ENCODE measurements around the gene SLC19A1. TPM values are rescaled to one million over a fixed set of nuclear protein-coding genes. Genes with fewer than 3 reads are reported as not detected.
A peak's percentile ranks its signal among the peaks of the same experiment; 100 is the strongest.

The SLC19A1 gene
- total and polyA plus RNA-seq, 2 donors = 3.5 to 8.9 TPM

DNA sequence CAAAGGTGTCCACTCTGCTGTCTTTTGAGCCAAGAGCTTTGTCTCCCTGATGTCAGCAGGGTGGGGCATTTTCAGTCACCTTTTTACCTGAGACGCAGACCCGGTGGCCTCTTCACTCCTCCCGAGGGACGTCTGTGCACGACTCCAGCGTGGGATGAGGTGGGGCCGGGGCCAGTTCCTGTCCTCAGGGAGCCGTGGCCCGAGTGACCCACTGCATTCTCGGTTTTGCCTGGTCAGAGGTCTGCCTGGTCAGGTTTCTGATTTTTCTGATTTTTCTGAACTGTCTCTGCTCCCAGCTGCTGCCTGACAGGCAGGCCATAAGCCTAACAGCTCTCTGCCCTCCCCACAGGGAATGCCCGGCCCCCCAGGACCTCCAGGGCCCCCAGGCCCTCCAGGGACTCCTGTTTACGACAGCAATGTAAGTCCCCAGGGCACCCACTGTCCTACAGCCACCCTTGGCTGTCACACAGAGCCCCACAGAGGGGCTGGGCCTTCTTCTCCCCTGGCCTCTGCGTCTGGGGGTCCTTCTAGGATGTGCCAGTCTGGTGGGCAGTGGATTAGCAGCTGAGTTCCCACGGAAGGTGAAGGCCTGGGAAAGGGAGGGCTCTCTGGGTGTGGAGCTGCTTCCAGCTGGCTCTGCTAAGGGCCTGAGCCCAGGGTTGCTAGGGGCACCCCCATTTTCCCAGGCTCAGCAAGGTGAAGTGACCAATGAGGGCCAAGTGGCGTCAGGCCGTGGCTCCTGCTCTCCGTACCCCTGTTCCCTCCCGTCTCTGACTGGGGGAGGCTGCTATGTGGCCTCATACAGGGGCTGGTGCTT lies 45.9 kb downstream of the SLC19A1 start:
- Histone ChIP-seq H3K4me1 (ENCODE audit: control insufficient read depth in 2 of 2, insufficient read depth in 2 of 2, low read length in 2 of 2) (peaks cover 0 to 2% of the 10 kb centered on the region in 2 donors), H3K9me3 (ENCODE audit: control insufficient read depth in 2 of 2, insufficient read depth in 1 of 2, low read length in 1 of 2) (peaks cover 1 to 15% of the 10 kb centered on the region in 2 donors), H3K36me3 (ENCODE audit: control insufficient read depth in 2 of 2, insufficient read depth in 2 of 2, low read length in 1 of 2) (peaks cover 9 to 14% of the 10 kb centered on the region in 2 donors), H3K27me3 (ENCODE audit: control insufficient read depth in 2 of 2, insufficient read depth in 1 of 2, low read length in 1 of 2) (no peaks in the 10 kb centered on the region), H3K4me3 (ENCODE audit: low read length in 2 of 2) (no peak overlapping the region), H3K27ac (ENCODE audit: low read depth in 1 of 2, low read length in 1 of 2) (no peak overlapping the region)
- 94% methylated on average over 18 of the region's 18 CpGs for whole genome bisulfite sequencing
- DNase-seq (ENCODE audit: low read depth in 6 of 9, low spot score in 9 of 9) = no peak

DNA sequence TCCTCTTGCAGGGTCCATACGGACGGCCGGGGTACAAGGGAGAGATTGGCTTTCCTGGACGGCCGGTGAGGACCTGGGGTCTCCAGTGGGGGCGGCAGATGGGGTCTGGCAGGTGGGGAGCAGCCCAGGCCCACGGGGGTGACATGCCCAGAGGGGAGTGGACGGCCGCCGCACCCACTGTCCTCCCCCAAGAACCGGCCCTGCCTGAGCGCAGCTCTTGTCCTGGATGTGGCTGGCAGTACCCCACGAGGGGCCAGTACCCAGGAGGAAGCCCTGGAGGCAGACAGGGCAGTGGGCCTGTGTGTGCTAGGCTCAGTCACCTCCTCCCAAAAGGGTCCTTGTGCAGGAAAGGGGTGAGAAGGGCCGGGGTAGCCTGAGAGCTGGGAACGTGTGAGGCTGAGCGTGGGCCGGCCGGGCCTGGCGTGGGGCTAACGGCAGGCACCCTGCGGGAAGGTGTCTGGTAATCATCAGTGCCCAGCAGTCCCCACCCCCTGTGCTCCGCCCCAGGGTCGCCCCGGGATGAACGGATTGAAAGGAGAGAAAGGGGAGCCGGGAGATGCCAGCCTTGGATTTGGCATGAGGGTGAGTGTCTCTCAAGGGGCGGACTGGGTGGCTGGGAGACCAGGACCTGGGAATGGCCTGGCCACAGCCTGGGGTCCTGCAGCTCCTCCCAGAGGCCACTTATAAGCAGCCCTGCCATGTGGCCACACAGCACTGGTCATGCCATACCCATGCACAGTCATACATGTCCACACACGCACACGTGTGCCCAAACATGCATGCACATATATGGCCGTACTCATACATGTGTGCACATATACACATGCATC lies 47.2 kb downstream of the SLC19A1 start:
- no peak for DNase-seq (ENCODE audit: low read depth in 6 of 9, low spot score in 9 of 9)
- peaks cover 1 to 21% of the 10 kb centered on the region in 2 donors for H3K9me3 ChIP-seq (ENCODE audit: control insufficient read depth in 2 of 2, insufficient read depth in 1 of 2, low read length in 1 of 2)
- H3K4me1 ChIP-seq (ENCODE audit: control insufficient read depth in 2 of 2, insufficient read depth in 2 of 2, low read length in 2 of 2) = peaks cover 0 to 14% of the 10 kb centered on the region in 2 donors
- no peaks in the 10 kb centered on the region for H3K27me3 ChIP-seq (ENCODE audit: control insufficient read depth in 2 of 2, insufficient read depth in 1 of 2, low read length in 1 of 2)
- H3K4me3 ChIP-seq (ENCODE audit: low read length in 2 of 2) = no peak overlapping the region
- 95% methylated on average over 30 of the region's 30 CpGs for WGBS
- no peak overlapping the region for H3K27ac ChIP-seq (ENCODE audit: low read depth in 1 of 2, low read length in 1 of 2)
- H3K36me3 ChIP-seq (ENCODE audit: control insufficient read depth in 2 of 2, insufficient read depth in 2 of 2, low read length in 1 of 2) = peaks cover 9 to 14% of the 10 kb centered on the region in 2 donors

DNA sequence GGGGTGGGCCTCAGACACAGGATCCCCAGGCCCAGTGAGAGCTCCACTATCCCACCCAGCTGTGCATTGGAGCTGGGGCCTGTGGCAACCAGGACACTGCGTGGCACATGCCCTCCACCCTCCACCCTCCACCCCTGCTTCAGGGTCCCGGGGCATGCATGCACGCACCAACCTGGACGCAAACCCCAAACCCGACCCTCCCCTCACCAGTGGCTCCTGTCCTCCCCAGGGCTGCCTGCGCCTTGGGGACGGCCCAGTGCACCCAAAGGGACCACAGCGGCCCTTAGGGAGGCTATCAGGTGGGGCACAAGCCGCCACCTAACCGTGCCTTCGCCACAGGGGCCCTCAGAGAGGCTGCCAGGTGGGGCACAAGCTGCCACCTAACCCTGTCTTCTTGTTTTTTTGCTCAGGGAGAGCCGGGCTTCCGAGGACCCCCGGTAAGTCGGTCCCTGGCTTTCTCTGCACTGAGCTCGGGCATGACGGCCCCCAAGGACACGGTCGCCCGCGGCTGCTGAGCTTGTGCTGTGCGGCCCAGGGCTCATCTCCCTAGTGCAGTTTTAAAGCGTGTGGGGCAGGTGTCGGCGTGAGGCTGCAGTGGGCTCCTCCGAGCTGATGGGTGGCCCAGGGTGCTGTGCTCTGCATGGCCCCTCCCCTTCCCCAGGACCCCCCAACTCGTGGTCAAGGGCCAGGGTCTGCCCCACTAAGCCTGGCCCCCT lies 47.9 kb downstream of the SLC19A1 start:
- H3K4me1 ChIP-seq (ENCODE audit: control insufficient read depth in 2 of 2, insufficient read depth in 2 of 2, low read length in 2 of 2) = peaks cover 0 to 19% of the 10 kb centered on the region in 2 donors
- no peaks in the 10 kb centered on the region for H3K27me3 ChIP-seq (ENCODE audit: control insufficient read depth in 2 of 2, insufficient read depth in 1 of 2, low read length in 1 of 2)
- no peak overlapping the region for H3K4me3 ChIP-seq (ENCODE audit: low read length in 2 of 2)
- H3K36me3 ChIP-seq (ENCODE audit: control insufficient read depth in 2 of 2, insufficient read depth in 2 of 2, low read length in 1 of 2) = peaks cover 9 to 14% of the 10 kb centered on the region in 2 donors
- WGBS = 96% methylated on average over 27 of the region's 27 CpGs
- H3K9me3 ChIP-seq (ENCODE audit: control insufficient read depth in 2 of 2, insufficient read depth in 1 of 2, low read length in 1 of 2) = peaks cover 1 to 20% of the 10 kb centered on the region in 2 donors
- no peak overlapping the region for H3K27ac ChIP-seq (ENCODE audit: low read depth in 1 of 2, low read length in 1 of 2)
- DNase-seq (ENCODE audit: low read depth in 6 of 9, low spot score in 9 of 9) = no peak

DNA sequence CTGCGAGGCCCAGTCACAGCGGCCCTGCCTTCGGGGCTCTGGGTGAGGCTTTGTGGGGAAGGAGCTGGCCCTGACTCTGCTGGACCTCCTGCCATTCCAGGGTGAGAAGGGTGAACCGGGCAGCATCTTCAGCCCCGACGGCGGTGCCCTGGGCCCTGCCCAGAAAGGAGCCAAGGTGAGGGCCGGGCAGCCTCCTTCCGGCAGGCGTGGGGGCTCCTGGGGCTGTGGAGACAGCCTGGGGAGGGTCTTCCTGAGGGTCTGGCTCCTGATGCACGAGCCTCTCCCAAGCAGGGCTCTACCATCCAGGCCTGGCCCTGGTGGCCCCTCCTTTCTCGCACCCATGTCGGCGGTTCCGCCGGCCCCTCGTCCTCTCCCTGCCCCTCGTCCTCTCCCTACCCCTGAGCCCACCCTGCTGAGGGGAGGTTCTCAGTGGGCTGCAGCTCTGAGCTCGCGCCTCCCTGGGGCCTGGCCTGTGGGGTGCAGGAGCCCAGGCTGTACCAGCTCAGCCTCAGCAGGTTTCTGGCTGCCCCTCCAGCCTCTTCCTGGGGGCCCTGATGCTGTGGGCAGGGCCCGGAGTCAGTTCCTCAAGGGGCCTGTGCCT lies 48.7 kb downstream of the SLC19A1 start:
- no peak for DNase-seq (ENCODE audit: low read depth in 6 of 9, low spot score in 9 of 9)
- H3K9me3 ChIP-seq (ENCODE audit: control insufficient read depth in 2 of 2, insufficient read depth in 1 of 2, low read length in 1 of 2) = peaks cover 1 to 19% of the 10 kb centered on the region in 2 donors
- peaks cover 7 to 9% of the 10 kb centered on the region in 2 donors for H3K36me3 ChIP-seq (ENCODE audit: control insufficient read depth in 2 of 2, insufficient read depth in 2 of 2, low read length in 1 of 2)
- H3K4me1 ChIP-seq (ENCODE audit: control insufficient read depth in 2 of 2, insufficient read depth in 2 of 2, low read length in 2 of 2) = peaks cover 0 to 27% of the 10 kb centered on the region in 2 donors
- no peak overlapping the region for H3K27ac ChIP-seq (ENCODE audit: low read depth in 1 of 2, low read length in 1 of 2)
- 95% methylated on average over 21 of the region's 21 CpGs for WGBS
- no peak overlapping the region for H3K4me3 ChIP-seq (ENCODE audit: low read length in 2 of 2)
- no peaks in the 10 kb centered on the region for H3K27me3 ChIP-seq (ENCODE audit: control insufficient read depth in 2 of 2, insufficient read depth in 1 of 2, low read length in 1 of 2)

DNA sequence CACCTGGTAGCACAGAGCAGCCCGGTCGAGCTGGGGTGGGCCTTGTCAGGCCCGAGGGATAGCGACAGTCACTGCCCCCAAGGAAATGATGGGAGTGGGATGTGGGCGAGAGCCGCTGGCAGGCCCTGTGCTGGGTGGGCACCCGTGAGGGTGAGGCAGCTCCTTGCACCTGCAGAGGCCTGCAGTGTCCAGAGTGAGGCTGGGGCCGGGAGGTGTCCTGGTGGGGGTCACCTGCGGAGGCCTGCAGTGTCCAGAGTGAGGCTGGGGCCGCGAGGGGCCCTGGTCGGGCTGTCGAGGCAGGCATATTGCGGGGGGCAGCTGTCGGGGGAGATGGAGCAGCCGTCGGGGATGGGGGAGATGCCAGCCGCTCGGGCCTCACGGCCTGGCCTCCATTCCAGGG lies 49.5 kb downstream of the SLC19A1 start:
- no peak overlapping the region for H3K4me3 ChIP-seq (ENCODE audit: low read length in 2 of 2)
- DNase-seq (ENCODE audit: low read depth in 6 of 9, low spot score in 9 of 9) = no peak
- WGBS = 95% methylated on average over 20 of the region's 20 CpGs

DNA sequence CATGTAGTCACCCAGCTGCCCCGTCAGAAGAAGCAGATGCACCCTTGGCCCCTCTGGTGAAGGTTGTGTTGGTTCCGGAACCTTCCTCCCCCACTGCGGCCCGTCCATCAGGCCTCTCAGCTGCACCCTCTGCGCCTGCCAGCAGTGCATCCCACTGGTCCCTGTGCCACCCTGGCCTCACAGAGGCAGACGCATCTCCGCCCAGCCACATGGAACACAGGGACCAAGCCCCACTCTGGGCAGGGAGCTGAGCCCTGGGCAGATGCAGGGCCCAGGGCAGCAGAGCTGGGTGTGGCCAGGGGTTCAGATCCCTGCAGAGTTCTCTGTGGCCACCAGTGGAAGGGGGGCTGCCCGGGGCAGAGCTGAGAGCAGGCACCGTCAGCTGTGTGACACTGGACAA lies 50.6 kb downstream of the SLC19A1 start:
- Histone ChIP-seq H3K36me3 (ENCODE audit: control insufficient read depth in 2 of 2, insufficient read depth in 2 of 2, low read length in 1 of 2) (peaks cover 4 to 5% of the 10 kb centered on the region in 2 donors), H3K9me3 (ENCODE audit: control insufficient read depth in 2 of 2, insufficient read depth in 1 of 2, low read length in 1 of 2) (peaks cover 1 to 14% of the 10 kb centered on the region in 2 donors), H3K27ac (ENCODE audit: low read depth in 1 of 2, low read length in 1 of 2) (no peak overlapping the region), H3K4me3 (ENCODE audit: low read length in 2 of 2) (no peak overlapping the region), H3K27me3 (ENCODE audit: control insufficient read depth in 2 of 2, insufficient read depth in 1 of 2, low read length in 1 of 2) (no peaks in the 10 kb centered on the region), H3K4me1 (ENCODE audit: control insufficient read depth in 2 of 2, insufficient read depth in 2 of 2, low read length in 2 of 2) (peaks cover 0 to 46% of the 10 kb centered on the region in 2 donors)
- 96% methylated on average over 9 of the region's 9 CpGs for WGBS
- DNase-seq (ENCODE audit: low read depth in 6 of 9, low spot score in 9 of 9) = no peak

More for the DNA sequence above, 49.5 kb downstream of the SLC19A1 start:
- Histone ChIP-seq H3K4me1 (ENCODE audit: control insufficient read depth in 2 of 2, insufficient read depth in 2 of 2, low read length in 2 of 2) (peaks cover 0 to 34% of the 10 kb centered on the region in 2 donors), H3K36me3 (ENCODE audit: control insufficient read depth in 2 of 2, insufficient read depth in 2 of 2, low read length in 1 of 2) (peaks cover 7% of the 10 kb centered on the region in 2 donors), H3K27ac (ENCODE audit: low read depth in 1 of 2, low read length in 1 of 2) (no peak overlapping the region), H3K9me3 (ENCODE audit: control insufficient read depth in 2 of 2, insufficient read depth in 1 of 2, low read length in 1 of 2) (peaks cover 1 to 17% of the 10 kb centered on the region in 2 donors), H3K27me3 (ENCODE audit: control insufficient read depth in 2 of 2, insufficient read depth in 1 of 2, low read length in 1 of 2) (no peaks in the 10 kb centered on the region)

DNA sequence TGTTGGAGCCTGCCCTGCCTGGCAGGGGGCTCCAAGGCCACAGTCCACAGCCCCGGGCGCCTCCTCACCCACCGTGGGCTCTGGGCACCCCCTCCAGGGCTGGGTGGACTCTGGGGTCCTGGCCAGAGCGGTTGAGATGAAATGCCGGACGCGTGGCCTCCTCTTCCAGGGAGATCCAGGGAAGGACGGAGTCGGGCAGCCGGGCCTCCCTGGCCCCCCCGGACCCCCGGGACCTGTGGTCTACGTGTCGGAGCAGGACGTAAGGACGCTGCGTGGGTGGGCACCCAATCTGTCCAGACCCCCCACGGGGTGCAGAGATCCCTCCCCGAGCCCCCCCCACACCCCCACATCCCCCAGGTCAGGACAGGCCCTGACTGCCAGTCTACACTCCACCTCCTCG lies 51.2 kb downstream of the SLC19A1 start:
- no peaks in the 10 kb centered on the region for H3K27me3 ChIP-seq (ENCODE audit: control insufficient read depth in 2 of 2, insufficient read depth in 1 of 2, low read length in 1 of 2)
- H3K4me1 ChIP-seq (ENCODE audit: control insufficient read depth in 2 of 2, insufficient read depth in 2 of 2, low read length in 2 of 2) = peaks cover 0 to 50% of the 10 kb centered on the region in 2 donors
- peaks cover 3 to 4% of the 10 kb centered on the region in 2 donors for H3K36me3 ChIP-seq (ENCODE audit: control insufficient read depth in 2 of 2, insufficient read depth in 2 of 2, low read length in 1 of 2)
- no peak overlapping the region for H3K4me3 ChIP-seq (ENCODE audit: low read length in 2 of 2)
- DNase-seq (ENCODE audit: low read depth in 6 of 9, low spot score in 9 of 9) = no peak
- peaks cover 1 to 14% of the 10 kb centered on the region in 2 donors for H3K9me3 ChIP-seq (ENCODE audit: control insufficient read depth in 2 of 2, insufficient read depth in 1 of 2, low read length in 1 of 2)
- H3K27ac ChIP-seq (ENCODE audit: low read depth in 1 of 2, low read length in 1 of 2) = no peak overlapping the region
- 95% methylated on average over 20 of the region's 20 CpGs for WGBS

DNA sequence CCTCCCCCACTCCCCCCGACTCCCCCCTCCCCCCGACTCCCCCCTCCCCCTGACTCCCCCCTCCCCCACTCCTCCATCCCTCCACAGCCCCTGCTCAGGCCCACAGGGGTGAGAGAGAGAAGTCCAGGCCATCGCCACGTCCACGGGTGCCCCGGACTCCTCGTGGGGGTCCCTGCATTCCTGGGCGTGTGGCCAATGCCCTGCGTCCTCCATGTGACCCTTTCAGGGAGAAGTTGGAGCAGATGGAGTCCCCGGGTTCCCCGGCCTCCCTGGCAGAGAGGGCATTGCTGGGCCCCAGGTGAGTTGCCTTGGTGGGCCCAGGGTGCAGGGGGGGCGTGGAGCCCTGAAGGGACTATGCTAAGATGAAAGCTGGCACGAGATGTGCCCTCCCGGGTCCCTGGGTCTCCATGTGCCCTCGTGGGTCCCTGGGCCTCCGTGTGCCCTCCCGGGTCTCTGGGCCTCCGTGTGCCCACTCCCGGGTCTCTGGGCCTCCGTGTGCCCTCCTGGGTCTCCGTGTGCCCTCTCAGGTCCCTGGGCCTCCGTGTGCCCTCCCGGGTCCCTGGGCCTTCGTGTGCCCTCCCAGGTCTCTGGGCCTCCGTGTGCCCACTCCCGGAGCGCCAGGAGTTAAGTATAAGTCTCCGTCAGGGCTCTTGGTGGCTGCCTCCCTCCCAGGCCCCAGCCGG lies 52.0 kb downstream of the SLC19A1 start:
- Histone ChIP-seq H3K27me3 (ENCODE audit: control insufficient read depth in 2 of 2, insufficient read depth in 1 of 2, low read length in 1 of 2) (no peaks in the 10 kb centered on the region), H3K9me3 (ENCODE audit: control insufficient read depth in 2 of 2, insufficient read depth in 1 of 2, low read length in 1 of 2) (peaks cover 0 to 14% of the 10 kb centered on the region in 2 donors), H3K36me3 (ENCODE audit: control insufficient read depth in 2 of 2, insufficient read depth in 2 of 2, low read length in 1 of 2) (peaks cover 0 to 4% of the 10 kb centered on the region in 2 donors), H3K4me3 (ENCODE audit: low read length in 2 of 2) (no peak overlapping the region), H3K4me1 (ENCODE audit: control insufficient read depth in 2 of 2, insufficient read depth in 2 of 2, low read length in 2 of 2) (peaks cover 0 to 54% of the 10 kb centered on the region in 2 donors), H3K27ac (ENCODE audit: low read depth in 1 of 2, low read length in 1 of 2) (peak overlapping the region in 1 of 2 donors; percentile 76)
- WGBS = 82% methylated on average over 27 of the region's 29 CpGs
- no peak for DNase-seq (ENCODE audit: low read depth in 6 of 9, low spot score in 9 of 9)

Data from thymus (tissue), 11 donors.